Activated CD4-positive, alpha-beta T cell treated with anti-CD3 and anti-CD28 coated beads for 1 hour (primary cell): ENCODE data around the gene TRPM6.
"Not testable (repeated sequence)": the region's sequence is repeated elsewhere in the genome, so short reads cannot be mapped to it uniquely, and the experiment has no call there.

Source experiments
- DNase-seq: peaks from one replicate; pipeline ENCODE4 v3.0.0-alpha.2; 2020

TRPM6 gene, protein sequence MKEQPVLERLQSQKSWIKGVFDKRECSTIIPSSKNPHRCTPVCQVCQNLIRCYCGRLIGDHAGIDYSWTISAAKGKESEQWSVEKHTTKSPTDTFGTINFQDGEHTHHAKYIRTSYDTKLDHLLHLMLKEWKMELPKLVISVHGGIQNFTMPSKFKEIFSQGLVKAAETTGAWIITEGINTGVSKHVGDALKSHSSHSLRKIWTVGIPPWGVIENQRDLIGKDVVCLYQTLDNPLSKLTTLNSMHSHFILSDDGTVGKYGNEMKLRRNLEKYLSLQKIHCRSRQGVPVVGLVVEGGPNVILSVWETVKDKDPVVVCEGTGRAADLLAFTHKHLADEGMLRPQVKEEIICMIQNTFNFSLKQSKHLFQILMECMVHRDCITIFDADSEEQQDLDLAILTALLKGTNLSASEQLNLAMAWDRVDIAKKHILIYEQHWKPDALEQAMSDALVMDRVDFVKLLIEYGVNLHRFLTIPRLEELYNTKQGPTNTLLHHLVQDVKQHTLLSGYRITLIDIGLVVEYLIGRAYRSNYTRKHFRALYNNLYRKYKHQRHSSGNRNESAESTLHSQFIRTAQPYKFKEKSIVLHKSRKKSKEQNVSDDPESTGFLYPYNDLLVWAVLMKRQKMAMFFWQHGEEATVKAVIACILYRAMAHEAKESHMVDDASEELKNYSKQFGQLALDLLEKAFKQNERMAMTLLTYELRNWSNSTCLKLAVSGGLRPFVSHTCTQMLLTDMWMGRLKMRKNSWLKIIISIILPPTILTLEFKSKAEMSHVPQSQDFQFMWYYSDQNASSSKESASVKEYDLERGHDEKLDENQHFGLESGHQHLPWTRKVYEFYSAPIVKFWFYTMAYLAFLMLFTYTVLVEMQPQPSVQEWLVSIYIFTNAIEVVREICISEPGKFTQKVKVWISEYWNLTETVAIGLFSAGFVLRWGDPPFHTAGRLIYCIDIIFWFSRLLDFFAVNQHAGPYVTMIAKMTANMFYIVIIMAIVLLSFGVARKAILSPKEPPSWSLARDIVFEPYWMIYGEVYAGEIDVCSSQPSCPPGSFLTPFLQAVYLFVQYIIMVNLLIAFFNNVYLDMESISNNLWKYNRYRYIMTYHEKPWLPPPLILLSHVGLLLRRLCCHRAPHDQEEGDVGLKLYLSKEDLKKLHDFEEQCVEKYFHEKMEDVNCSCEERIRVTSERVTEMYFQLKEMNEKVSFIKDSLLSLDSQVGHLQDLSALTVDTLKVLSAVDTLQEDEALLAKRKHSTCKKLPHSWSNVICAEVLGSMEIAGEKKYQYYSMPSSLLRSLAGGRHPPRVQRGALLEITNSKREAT (N-terminal part only)

DNA sequence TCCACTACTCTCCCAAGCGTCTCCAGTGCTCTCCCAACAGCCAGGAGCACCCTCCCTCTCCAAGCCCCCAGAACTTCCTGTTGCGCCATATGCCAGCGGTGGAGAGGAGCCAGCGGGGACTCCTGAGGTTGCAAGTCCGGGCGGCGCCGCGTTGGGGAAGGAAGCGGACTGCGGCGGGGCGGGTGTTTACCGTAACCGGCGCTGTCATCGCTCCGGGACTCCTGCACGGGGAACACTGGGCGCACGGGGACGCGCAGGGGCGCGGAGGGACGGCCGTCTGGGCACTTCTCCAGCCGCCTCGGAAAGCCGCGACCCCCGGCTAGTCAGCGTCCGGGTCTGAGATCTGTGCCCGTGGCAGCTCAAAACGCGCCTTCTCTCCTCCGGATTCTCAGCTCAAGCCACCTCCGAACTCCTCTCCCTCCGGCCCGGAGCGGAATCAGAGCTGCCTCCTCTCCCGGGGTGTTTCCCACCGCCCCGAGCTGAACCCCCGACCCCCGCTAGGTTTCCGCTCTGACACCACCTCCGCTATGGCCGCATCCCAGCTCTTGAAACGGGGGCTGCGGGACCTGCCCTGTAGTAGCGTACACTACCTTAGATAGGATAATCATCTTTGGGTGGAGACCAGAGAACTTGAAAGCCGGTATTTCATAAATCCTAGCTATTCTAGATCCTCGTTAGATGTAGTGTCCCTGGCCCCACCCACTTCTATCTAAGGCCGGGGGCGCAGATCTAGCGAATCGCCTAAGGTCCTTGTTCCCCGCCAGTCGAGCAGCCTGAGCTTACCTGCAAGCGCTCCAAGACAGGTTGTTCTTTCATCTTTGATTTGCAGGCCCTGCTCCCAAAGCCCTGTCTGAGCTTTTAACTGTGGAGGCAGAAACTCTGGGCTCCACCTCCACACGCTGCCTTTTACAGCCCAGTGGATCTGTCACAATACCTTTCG, at the start of gene TRPM6:
Gene TRPM6, minus strand, starts transcription at position 881 of the 940 bp plus-strand sequence. Its CDS starts 65 bp downstream, at position 816.
- DNase-seq = no peak

DNA sequence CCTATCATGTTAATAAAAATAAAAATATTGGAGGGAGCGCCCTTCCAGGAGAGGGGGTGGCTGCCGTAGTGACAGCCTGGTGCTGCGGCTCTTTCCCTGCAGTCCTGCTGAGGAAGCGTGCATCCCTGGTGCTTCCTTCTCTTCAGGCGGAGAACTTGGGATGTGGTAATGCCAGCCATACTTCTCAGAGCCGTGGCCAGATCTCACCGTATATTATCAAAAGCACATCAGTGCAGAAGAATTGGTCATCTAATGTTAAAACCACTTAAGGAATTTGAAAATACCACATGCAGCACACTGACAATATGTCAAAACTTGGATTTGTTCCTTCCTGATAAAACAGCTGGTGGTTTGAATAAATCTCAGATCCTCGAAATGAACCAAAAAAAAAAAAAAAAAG, 47.3 kb upstream of the TRPM6 start:
- no peak for DNase-seq

DNA sequence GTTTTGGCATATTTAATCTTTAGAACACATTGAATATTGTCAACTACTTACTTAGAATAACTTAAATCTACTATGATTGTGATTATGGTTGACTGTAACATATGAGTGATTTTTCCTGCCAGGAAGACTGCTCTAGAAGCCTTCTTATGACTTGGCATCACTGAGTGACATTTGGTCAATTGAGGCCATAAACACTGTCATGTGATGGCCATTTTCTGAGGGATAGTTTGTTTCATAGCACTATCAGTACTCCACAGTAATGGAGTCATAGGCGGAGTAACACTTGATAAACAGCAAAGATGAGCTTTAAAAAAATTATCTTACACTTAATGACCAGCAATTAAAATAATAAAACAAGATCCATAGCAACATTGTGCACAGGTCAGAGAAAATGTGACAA, 34.0 kb upstream of the TRPM6 start:
- DNase-seq = no peak

DNA sequence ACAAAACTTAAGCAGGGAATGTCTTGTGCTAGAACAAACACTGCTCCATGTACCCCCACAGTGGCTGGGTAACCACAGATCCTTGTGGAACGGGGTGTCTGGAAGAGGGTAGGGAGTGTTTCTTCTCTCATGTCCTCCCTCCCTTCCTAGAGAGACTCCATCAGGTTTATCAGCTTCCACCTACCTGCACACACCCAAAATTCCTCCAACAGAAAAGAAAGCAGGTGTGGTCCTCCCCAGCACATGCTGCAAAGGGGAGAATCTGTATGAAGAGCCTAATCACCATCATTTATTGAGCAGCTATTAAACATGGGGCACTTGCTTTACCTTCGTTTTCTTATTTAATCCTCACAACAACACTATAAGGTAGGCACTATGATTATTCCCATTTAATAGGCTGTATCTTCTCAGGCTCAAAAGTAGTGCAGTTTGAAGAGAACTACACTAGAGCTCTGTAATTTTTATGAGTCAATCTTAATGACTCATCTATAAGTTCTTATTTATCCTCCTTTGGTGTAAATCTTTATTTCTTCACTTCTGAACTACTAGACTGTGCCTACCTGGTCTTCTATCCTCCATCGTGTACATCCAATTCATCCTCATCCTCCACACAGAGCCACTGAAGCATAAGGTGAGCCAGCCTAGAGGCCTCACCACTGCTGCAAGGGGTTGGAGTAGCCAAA, 33.4 kb upstream of the TRPM6 start:
- no peak for DNase-seq

DNA sequence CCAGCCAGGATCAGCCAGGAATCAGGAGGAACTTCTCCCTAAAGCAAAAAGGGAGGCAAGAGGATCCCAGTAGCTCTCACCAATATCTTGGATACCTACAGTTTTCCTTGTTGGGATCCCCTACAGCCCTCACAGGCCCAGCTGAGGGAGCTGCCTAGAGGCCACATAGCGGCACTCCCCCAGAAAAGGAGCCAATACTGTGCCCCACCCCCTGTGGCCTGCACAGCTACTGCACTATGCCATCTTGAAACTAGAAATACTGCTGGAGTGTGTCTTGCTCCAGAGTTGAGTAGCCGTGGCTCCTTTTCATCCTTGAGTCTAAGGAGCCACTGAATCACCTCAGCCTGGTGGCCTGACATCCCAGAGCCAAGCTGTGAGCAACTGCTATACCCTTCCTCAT, 22.3 kb upstream of the TRPM6 start:
- no peak for DNase-seq

DNA sequence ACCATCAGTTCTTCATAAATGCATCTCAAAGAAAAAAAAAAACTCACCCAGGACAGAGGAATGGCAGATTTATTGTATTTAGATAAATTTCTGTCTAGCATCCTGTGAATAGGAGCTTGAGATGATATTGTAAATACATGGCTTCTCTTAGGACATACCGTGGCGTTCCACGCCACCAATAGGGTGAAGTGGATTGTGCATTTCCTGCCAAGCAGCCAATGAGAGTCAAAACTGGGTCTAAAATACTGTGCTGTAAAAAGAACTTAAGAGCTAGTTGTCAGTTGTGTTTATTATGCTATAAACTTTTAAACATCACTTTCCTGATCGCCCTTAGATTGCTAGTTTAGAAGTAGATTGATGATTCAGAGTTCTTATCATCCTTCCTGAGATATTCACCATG, 20.9 kb upstream of the TRPM6 start:
- no peak for DNase-seq

DNA sequence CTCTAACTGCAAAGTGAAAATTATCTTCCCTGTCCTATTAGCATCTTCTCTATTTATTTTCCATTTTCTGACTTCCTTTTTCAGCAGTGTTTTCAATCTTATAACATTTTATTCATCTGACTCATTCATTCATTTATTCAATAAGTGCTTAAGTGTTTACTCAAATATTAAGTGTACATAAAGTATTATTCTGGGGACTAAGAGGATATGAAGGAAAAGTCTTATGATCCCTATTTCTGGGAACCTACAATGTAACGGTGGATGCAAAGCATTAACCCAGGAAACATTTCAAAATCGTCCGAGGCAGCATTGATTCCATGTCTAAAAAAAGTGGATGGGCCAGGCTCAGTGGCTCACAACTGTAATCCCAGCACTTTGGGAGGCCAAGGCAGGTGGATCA, 19.4 kb upstream of the TRPM6 start:
- no peak for DNase-seq

DNA sequence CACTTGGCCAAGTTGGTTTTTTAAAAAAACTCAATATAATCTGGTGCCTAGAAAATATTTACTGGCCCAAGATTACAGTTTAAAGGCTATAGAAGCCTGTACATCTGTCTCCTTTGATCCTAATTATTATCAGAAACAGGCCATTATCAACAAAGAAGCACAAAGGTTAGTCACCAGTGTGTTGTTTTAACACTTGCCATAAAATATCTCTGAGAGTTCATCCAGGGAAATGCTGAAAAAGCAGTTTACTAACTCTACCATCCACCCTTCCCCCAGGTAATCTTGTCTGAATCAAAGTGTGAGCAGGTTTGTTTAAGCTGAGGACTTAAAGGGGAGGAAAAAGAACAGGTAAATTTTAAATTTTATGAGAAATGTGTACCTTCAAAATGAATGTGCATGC, 13.3 kb upstream of the TRPM6 start:
- DNase-seq = no peak

DNA sequence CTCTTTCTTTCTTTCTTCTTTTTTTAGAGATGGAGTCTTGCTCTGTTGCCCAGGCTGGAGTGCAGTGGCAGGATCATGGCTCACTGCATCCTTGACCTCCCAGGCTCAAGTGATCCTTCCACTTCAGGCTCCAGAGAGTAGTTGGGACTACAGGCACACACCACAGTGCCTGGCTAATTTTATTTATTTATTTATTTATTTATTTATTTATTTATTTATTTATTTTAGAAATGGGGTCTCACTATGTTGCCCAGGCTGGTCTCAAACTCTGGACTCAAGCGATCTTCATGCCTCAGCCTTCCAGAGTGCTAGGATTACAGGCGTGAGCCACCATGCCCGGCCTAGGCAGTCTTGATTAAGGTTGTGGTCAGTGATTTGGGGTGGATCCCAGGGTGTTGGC, 728 bp upstream of the TRPM6 start:
- not testable (repeated sequence) for DNase-seq

DNA sequence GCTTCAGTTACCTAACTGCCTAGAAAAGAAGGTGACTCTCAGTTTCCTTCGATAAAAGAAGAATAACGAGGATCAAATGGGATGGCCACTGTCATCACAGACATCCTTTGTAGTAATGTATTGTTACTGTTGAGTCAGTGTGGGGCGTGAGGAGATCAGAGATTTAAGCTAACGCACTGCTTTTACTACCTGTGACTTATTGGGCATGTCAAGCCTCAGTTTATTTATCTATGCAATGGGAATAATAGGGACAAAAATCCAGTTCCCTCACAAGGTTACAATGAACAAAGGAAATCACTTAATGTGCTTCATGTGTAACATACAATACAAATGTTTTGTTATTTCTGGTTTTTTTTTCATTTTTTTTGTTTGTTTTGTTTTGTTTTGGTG, 255 bp upstream of the TRPM6 start:
- no peak for DNase-seq

DNA sequence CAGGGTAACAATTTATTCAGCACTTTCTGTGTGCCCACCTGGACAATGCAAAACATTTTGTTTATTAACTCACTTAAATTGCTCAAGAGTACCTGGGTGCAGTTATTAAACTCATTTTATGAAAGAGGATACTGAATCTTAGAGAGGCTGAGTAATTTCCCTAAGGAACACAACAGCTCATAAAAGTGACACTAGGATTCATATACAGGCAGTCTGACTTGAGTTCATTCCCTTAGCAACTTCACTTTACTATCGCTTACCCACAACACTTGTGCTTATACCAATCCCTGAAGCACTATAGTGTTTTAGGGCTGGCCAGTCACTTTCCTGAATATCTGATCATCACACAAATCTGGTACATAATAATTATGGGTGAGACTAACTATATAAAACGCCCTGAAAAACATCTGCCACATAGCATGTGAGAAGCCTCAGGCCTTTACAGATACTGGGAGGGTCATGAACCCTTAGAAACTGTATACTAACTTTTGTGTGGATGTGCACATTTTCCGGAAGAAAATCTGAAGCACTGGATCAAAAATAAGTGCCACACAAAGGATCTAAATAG, 11.3 kb downstream of the TRPM6 start:
- DNase-seq = no peak

DNA sequence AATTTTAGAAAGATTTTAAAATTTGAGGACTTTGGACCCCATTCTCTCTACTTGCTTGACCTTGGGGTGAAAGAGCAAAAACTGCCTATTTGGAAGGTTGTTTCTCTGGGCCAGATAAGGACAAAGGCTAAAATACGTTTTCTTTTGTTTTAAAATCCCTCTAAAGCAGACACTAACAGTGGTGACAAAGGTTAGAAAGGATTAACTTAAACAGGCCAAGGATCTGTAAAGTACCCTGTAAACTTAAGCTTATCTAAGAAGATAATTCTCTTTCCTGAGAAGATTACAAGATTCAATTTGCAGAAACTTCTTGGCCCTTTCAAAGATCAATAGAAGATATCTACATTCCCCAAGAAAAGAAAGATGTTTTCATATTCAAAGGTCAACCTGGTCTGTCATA, 12.1 kb downstream of the TRPM6 start:
- DNase-seq = no peak

DNA sequence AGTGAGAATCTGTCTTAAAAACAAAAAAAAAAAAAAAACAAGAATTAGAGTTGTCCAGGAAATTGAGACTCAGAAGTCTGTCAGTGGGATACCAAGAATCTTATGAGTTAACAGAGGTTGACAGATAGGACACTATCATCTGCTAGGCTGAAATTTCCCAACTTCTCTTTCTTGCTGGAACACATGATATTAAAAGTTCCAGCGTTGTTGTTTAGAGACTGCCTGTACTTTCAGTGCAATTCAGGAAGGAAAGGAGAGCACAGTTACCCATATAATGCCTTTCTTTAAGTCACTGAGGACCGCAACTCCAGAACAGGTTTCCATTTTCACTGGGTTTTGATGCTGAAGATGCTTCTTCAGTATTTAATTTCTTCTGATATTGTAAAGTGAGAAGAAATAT, 13.5 kb downstream of the TRPM6 start:
- no peak for DNase-seq

DNA sequence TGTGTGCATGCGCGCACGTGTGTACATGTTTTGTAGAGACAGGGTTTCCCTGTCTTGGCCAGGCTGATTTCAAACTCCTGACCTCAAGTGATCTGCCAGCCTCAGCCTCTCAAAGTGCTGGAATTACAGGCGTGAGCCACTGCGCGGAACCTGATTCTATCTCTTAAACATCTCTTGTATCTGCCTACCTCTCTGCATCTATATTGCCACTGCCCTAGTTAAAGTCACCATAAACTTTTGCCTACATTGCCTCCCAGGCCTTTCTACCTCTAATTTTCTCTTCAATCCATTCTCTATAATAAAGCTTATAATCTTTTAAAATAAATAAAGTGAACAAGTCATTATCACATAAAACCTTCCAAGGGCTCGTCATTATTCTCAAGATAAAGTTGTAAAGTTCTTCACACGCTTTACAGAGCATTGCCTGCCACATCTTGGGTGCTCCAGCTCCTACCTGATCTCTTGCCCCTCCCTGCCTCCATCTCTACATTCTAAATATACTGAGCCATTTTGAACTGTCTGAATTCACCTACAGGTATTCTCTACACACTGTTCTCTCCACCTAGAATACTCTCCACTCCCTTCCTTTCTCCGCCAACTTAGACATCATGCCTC, 15.0 kb downstream of the TRPM6 start:
- no peak for DNase-seq

DNA sequence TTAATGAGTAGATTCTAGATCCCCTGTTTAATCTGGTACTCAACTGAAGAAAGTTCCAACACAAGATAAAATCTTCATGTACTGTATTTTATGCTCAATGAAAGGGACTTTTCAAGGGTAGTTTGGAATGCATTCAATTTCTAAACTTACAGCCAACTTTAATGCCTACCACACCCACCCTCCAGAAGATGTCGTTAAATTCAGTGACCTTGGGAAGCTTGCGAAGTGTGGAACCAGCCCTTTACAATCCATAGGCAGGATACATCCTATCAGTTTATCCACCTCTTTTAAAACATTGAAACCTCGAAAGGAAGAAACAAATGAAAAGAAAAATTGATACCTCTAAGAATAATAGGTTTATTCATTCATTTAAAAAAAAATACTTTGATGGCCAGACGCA, 20.2 kb downstream of the TRPM6 start:
- no peak for DNase-seq

DNA sequence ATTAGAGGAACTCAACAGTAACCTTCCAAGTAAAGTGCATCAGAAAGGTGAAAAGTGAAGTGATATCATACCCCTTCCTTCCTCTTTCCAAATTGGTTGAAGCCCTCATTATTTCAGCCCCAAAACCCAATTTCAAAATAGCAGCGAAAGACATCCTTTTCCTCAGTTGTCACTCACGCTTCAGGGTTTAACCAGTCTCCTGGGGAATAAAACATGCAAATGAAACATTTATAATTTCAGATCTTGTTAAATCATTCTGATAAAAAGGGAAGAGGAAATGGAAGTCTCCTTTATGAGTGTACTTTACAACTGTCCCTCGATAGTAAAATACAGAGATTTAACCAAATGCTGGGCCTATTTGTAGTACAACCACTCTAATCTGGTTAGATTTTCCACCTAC, 22.5 kb downstream of the TRPM6 start:
- no peak for DNase-seq

DNA sequence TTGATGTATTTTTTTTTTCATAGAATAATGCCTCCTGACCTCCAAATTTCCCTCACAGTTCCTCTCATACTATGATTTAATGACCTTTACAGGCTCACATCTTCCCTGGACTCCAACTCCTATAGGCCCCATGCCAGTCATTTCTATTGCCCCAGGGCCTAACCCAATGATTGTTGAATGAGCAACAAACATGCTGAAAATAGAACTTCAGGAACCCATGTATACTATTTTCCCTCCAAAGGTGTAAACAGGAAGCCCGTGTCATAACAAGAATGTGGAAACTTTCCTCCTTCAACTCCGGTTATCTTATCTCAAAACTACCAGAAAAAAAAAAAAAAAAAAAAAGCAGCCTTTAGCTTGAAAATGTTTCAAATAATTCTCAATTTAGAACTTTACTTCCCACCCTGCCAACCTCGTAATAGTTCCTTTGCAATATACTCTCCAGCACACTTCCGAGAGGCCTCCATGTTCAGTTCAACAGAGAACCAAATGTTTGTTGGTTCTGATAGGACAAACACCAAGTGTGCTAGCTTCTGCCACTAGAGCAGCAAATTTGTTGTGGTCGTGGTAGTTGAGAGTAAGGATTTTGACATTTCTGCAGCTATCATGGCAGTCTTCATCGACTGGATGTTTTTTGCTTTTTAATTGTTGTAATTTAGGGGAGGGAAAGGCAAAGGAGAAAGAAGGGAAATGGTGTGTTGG, 25.8 kb downstream of the TRPM6 start:
- no peak for DNase-seq

DNA sequence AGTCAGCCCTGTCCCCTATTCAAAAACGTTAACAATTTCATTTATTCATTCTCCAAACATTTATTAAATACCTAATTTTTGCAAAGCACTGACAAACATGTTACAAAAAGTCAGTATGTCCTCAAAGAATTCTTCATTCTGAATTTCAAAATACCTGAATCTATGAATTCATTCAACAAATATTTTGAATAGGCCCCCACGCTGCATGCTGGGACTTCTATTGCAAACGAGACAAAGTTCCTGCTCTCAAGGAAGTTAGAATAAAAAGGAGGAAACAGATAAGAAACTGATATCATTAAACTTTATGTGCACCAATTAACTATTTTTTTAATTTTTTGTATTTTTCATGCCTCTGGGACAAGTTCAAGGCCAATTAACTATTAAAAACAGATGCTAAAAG, 26.6 kb downstream of the TRPM6 start:
- no peak for DNase-seq

DNA sequence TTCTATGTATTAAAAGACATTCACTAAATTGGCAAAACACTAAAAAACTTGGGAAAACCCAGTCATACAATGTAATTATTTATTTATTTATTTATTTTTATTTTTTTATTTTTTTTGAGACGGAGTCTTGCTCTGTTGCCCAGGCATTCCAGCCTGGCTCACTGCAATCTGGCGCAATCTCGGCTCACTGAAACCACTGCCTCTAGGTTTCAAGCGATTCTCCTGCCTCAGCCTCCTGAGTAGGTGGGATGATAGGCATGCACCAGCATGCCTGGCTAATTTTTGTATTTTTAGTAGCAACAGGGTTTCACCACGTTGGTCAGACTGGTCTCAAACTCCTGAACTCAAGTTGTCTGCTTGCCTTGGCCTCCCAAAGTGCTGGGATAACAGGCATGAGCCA, 27.5 kb downstream of the TRPM6 start:
- not testable (repeated sequence) for DNase-seq

DNA sequence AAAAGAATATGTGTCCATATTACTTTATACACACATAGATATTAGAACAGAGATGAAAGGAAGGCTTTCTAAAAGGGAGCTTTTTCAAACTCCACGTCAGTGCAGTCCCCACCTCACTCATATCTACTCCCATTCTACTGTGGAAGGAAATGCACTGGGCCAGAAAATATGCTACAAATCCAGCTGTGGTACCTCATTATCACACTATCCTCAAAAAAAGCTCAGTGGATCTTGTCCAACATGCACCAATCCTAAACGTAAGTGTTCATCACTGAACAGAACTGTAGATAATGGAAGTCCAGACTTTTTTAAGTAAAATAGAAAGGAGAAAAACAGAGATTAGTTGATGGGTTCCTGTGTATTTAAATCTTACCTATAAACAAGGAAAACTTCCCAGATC, 27.9 kb downstream of the TRPM6 start:
- DNase-seq = no peak
